Ammon's horn (tissue), 1 donor: ENCODE results near the gene TMEM121.
"Not testable (repeated sequence)": the region's sequence is repeated elsewhere in the genome, so short reads cannot be mapped to it uniquely, and the experiment has no call there.

Experiments
- DNase-seq: peaks from one replicate; pipeline ENCODE4 v3.0.0-alpha.2; 2016; ENCODE audit warnings: low spot score

TMEM121 gene

DNA sequence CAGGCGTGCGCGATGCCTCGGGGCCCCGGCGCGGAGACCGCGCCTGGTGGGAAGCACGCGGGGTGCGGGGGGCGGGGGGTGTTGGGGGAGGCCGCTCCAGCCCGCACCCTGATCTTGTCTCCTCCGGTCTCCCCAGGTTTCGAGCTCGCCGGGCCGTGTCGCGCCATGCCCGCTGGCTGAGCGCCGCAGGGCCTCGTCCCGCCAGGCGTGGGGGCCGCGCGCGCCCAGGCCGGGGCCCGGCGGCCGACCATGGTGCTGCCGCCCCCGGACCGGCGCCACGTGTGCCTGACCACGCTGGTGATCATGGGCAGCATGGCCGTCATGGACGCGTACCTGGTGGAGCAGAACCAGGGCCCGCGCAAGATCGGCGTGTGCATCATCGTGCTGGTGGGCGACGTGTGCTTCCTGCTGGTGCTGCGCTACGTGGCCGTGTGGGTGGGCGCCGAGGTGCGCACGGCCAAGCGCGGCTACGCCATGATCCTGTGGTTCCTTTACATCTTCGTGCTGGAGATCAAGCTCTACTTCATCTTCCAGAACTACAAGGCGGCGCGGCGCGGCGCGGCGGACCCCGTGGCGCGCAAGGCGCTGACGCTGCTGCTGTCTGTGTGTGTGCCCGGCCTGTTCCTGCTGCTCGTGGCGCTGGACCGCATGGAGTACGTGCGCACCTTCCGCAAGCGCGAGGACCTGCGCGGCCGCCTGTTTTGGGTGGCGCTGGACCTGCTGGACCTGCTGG, 2.4 kb downstream of the TMEM121 start:
- no peak for DNase-seq

DNA sequence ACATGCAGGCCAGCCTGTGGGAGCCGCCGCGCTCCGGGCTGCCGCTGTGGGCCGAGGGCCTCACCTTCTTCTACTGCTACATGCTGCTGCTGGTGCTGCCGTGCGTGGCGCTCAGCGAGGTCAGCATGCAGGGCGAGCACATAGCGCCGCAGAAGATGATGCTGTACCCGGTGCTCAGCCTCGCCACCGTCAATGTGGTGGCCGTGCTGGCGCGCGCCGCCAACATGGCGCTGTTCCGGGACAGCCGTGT, 2.9 kb downstream of the TMEM121 start:
- DNase-seq, result no peak

DNA sequence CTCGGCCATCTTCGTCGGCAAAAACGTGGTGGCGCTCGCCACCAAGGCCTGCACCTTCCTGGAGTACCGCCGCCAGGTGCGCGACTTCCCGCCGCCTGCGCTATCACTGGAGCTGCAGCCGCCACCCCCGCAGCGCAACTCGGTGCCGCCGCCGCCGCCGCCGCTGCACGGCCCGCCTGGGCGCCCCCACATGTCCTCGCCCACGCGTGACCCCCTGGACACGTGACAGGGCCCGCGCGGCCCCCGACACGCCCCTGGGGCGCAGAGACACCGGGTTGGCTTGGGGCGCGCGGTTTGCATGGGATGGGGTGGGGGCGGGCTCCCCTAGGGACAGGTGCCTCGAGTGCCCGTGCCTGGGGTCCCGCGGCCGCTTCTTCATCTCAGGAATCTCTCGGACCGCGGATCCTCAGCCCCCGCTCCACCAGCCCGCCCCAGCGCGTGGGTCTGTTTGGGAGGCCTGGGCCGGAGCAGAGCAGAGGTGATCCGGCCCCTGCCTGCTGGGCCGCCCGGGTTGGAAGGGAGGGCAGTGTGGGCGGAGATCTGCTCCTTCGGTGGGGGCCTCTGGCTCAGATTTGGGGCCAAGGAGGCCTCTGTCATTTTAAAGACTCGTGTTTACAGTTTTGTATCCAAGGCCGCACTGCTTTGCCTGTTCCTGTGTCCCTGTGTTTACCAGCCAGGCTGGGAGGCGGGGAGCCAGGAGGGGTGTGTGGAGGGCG, 3.3 kb downstream of the TMEM121 start:
- no peak for DNase-seq

DNA sequence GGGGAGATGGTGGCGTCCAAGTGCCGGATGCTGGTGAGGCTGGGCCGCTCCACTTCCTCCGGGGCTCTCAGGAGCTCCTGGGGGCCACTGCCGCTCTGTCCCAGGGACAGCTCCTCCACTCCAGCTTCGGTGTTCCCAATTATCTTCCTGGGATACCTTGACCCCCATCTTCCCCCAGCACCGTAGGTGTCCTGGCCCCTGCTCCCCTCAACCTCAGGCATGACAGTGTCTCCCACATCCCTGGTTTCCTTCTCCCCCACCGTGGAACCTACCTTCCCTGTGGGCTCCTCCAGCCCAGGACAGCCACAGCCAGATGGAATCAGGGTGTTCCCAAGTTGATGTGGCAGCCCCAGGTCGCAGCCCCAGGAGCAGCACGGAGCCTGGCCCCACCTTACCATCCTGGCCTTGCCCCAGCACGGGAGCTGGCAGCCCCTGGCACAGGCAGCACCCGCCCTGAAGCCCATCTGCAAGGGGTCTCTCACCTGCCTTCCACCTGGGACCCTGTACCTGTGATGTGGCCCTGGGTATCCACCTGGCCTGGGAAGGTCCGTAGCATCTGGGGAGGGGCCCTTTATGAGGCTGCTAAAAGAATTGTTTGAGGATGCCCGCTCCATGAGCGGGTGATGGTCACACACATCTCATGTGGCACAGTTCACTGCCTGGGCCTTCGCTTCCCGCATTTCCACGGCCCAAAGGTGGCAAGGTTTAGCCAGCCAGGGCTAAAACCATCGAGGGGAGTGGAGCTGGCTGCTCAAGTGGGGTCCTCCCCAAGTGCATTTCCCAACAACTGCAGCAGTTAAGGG, 4.1 kb downstream of the TMEM121 start:
- no peak for DNase-seq

DNA sequence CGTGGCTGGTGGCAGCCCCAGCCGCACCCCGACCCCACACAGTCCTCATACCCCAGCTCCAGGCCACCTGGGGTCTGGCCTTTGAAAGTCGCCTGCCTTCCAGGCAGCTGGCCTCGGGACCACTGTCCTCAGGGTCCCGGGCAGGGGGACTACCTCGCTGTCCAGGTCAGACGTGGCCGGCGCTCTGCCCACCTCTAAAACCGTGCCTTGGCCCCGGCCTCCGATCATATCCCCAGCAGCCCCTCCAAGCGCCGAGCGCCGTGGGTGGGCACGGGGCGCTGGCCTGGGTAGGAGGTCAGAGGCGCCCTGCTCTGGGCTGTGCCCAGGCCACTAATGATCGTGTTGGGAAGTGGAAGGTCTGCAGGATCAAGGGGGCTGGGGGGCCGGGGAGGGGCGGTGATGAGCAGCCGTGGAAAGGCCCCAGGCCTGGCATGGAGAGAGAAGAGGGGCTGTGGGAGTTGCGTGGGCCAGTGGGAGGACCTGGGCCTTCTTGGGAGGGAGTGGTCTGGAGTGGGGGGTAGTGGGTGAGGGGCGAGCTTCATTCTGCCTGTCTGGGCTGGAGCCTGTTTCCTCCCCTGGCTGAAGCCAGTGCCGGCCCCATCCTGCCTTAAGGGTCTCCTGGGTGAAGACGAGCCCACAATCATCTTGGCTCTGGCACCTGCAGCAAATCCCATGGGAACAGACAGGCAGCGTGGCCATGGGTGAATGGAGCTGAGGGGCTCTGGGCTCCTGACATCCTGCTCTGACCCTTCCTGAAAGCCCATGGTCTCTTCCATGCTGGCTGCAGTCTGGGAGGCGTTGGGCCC, 4.9 kb downstream of the TMEM121 start:
- DNase-seq, result no peak

DNA sequence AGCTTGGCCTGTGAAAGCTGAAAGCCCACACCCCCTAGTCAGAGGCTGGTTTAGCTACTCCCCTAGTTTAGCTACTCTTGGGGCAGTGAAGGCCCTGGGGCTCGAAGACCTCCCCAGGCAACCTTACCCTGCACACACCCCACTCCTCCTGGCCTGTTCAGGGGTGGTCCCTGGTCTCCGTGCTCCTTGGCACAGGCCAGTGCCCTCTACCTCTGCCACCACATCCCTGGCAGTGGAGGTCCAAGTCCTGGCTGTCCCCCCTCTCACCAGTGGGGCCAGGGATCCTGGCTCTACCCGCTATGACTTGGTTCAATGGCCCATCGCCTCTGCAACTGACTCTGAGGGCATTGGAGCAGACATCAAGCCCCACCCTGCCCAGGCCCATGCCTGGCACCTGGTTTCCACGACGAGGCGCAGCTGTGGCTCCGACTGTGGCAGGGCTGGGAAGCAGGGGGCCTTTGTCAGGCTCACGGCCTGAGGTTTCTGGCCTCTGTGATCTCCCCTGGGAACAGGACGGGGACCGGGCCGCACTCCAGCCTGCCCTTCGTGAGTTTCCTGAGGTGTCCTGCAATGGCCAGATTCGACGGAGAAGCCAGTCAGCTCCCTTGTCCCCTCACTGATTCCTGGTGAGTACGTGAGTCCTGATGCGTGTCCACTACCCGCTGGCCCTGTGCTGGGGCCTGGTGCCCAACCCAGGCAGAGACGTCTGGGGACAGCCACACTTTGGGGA, 5.7 kb downstream of the TMEM121 start:
- no peak for DNase-seq

DNA sequence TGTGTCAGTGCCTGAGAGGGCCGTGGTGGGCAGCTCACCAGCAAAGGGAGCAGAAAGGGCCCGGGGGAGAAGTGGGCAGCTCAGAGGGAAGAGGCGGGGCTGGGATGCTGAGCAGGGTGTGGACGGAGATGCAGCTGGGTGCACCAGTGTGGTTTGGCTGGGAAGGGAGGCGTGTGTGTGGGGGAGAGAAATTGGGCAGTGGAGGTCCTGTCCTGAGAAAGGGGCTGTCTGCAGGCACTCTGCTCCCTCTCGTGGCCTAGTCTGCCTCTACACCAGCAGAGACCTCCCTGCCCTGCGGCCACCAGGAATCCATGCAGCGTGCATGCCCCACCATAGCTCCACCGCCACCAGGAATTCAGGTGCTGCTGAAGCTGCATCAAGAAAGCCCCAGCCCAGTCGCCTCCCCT, 6.4 kb downstream of the TMEM121 start:
- no peak for DNase-seq

DNA sequence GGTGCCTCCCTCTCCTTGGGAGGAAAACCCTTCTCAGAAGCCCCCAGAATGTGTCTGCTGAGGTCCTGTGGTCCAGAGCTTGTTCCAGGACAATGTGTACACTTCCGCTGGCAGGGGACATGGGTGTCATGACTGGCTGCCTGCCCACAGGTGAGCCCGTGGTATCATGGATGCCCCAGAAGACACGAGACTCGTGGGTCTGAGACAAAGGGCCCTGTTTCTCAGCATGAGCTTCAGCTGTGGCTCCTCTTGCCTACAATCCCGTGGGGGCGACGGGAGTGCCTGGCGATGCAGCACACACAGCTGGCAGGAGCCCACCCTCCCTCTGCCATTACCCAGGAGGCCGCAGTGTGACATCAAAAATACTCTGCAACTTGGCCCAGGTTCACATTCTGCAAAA, 7.0 kb downstream of the TMEM121 start:
- no peak for DNase-seq

DNA sequence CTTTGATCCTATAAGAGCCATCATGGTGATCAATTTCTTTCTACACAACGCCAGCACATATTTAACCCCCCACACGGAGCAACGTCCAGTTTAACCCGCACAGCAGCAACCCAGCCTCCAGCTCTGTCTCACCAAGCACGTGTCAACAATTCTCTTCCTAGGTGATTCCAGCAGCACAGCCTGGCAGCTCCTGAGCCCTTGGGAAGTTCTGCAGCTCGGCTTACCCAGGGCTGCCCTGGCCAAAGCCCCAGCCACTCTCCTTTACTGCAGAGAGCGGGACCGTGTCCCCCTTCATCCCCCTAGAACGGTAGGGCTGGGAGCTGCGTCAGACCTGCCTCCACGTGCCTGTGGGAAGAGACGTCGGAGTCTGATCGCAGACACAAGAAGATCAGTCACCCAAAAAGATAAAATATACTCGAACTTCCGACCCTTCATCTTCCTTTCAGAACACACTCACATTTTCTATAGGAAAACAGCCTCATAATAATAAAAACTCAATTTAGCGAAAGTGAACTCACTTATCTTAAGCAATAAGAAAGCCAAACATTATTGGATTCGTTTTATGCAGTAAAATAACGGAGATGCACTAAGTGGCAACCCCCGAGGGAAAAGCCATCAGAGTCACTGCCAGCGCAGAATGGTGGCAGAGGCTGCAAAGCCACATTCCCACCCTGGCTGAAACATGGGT, 7.6 kb downstream of the TMEM121 start:
- DNase-seq, result no peak

DNA sequence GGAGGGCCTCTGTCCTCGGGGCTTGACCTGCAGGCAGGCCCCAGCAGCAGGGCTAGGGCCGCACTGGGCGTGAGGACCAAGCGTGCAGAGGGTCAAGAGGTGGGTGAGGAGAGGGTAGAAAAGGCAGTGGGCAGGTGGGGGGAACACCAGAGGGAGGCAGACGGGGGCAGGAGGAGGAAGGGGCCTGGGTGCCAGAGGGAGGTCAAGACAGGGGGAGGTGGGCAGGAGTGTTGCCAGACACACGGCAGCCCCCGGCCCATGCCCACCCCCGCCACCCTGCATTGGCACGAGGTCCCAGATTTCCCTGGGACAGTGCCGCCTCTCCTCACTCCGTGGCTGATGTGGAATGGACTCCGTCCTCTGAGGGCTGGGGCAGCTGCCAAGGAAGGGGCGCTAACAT, 8.2 kb downstream of the TMEM121 start:
- DNase-seq, result no peak

DNA sequence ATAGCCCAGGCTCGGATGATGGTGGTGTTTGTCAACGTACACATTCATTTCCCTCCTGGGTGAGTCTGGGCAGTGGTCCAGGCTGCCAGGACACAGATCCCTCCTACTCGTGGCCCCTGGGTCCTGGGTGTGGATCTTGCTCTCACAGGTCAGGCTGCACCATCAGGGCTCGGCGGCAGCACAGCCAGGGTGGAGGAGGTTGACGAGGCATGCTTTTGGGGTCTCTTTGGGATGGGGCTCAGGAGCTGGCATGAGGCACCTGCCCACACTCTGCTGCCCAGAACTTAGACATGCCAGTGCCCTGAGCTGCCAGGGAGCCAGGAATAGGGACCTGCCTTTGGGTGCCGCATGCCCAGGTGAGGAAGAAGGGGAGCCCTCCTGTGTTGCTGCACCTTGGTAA, 9.7 kb downstream of the TMEM121 start:
- DNase-seq, result no peak

DNA sequence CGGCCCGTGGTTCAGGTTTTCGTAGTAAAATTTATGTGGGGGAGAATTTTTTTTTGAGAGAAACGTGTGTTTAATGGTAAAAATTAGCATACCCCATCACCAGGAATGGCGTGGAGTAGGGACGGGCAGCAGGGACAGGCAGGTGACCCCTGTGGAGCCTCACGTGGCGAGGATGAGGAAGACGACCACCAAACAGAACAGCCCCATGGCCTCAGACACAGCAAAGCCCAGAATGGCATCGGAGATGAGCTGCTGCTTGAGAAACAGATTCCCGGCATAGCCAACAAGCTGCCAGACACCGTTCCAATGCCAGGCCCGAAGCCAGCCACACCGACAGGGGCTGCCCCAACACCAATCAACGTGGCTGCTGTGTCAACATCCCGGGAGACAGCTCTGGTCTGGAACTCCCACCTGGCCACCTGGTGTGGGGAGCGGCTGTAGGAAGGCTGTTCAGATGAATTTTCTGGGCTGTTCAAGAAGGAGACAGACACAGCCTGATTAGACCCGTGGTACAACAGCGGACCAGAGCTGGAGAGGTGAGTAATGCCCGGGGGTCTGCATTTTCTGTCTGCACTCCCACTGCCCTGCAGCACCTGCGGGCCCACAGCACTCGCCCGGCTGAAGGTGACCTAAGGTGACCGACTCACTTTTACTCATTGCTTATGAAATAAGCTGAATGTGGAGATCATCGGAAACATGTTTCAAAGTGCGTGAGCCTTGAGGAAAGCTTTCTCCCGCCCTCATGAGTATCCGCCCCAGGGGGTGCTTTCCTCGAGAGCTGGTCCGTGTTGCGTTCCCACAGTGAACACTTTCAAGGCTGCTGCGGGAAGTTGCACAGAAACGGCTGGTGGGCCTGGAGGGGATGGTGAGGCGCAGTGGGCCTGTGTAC, 10.6 kb downstream of the TMEM121 start:
- no peak for DNase-seq

DNA sequence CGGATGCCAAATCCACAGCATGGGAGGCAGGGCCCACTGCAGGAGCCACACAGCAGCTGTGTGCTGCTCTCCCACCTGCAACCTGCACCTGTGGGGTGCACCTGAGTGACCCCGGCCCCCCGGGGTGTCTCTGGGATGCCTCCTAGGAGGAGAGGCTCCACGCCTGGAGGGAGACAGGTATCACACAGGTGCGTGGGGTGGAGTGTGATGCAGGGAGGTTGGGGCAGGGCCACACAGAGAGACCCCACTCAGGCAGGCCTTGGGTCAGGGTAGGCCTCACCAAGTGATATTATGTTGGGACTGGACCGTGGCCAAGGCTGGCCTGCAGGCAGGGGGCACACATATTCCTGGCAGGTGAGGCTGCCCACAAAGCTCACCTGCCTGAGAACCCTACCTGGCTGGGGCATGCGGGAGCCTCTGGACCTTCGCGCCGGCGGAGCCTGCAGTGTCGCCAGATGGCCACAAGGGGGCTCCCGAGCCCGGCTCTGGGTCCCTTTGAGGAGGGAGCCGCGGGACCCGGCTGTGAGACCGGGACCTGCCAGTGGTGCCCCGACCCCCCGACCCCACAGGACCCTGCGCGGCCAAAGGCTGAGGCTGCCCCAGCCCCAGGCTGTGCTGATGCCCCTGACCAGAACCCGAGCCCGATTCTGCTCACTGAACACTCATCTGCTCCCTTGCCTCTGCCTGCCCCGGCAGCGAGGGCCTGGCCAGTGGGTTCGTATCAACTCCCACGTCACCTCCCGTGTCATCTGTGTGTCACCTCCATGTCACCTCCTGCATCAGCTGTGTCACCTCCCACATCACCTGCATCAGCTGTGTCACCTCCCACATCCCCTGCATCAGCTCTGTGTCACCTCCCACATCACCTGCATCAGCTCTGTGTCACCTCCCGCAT, 11.4 kb downstream of the TMEM121 start:
- DNase-seq, result no peak

DNA sequence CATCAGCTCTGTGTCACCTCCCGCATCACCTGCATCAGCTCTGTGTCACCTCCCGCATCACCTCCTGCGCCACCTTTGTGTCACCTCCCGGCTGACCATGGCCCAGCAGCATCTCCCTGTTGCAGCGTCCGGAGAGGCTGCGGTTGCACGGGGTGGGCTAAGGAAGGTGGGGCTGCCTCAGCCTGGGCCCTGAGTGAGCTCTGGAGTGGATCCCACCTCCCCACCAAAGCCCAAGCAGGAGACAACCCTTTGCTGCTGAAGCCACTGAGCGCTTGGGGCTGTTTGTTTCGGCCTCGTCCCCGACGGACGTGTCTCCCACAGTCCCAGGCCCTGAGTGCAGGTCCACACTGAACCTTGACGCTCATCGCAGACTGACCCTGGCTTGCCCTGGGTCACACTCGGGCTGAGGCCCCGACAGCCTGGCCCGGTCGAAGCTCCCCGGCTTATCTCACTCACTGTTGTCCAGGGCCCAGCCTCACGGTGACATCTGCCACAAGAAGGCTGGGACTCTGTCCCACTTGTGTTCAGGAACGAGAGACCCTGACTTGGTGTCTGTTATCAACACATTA, 12.2 kb downstream of the TMEM121 start:
- no peak for DNase-seq

DNA sequence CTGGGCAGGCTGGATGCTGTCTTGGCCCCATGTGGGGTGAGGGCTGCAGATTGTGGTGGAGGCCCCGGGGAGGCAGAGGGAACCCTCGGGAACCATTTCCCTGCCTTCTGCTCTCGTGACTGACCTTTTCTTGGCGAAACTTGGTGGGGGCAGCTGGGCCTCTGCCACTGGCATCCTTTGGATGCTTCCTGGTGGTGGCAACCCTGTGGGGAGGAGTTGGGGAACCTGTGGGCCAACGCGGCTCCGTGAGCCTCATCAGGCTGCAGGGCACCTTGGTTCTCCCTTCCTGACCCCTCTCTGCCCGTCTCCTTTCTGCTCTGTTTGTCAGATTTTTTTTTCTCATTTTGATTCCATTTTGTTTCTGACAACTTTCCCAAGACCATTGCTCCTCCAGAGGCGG, 14.4 kb downstream of the TMEM121 start:
- no peak for DNase-seq

DNA sequence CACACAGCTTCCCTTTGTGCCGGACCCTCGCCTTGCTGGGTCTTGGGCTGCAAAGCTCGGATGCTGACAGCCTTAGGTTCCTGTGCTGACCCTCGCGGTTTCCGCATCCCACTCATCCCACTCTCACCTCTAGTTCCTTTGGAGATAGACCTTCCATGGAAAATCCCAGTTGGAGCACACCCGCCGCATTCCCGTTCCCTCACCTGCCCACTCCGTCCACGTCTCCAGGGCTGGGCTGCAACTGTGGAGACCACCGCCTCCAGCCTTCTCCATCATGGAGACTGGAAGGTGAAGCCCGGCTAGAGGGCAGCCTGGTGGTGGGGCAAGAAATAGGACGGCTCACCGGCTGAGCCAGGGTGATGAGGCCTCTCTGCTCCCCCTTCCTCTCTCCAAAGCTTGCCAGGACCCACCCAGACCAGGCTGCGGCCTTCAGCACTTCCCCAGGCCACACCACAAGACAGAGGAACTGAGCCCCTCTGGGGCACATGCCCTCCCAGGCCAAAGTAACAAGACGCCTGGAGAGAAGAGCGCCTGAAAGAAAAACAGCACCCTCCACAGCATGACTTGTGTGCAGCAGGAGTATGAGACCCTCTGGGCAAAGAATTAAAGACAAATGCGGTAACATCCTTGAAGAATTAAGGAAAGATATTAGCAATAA, 15.0 kb downstream of the TMEM121 start:
- DNase-seq, result no peak

DNA sequence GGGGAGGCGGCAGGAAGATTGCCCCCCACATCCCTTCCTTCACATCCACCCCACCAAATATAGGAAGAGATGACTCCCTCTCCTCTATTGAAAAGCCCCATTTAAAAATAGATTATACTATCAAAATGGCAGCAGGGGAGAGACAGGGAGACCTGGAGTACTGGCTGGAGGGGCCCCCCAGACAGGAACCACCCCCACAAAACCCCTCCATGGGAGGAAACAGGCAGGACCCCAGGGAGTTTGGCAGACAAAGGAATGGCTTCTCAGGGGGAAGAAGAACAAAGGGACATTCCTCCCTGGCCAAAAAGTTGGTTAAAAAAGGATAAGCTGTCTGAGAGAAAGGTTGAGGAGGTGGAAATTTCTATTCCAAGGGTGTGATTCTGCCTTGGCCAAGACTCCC, 19.3 kb downstream of the TMEM121 start:
- not testable (repeated sequence) for DNase-seq

DNA sequence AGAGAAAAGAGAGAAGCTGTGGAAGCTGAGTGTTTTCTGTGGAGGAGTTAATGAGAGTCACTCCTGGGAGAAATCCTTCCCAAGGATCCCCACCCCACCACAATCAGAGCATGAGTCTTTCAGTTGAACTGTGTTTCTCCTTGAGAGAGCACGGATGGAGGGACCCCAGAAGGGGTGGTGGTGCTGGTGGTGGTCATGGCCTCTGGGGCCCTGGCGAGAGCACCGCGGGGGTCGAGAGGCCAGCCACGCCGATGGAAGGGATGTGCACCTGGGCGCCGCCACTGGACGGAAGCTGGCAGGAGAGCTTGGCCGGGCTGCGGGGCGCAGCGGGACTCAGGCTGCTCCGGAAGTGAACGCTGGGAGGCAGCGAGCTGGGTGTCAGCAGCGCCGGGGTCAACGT, 20.0 kb downstream of the TMEM121 start:
- DNase-seq, result not testable (repeated sequence)
